ENCODE results near the gene GSN.

GSN gene

DNA sequence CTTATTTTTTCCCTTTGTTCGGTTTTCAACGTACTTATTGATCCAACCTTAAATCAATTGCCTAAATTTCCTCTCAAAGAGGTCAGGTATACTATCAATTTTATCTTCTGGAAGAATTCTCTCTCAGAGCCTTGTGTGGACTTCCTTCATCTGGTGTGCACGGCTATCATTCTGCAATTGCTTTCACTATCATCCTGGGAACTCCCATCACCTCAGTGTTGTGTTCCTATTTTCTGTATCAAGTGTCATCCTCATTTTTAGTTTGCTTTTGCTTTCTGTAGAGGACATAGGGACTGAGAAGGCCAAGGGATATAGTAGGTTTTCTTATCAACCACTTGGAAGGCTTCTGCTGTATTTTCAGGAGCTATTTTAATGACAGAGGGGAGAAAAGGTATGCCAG lies 90.8 kb downstream of the GSN start:
- DNase-seq = no peak

DNA sequence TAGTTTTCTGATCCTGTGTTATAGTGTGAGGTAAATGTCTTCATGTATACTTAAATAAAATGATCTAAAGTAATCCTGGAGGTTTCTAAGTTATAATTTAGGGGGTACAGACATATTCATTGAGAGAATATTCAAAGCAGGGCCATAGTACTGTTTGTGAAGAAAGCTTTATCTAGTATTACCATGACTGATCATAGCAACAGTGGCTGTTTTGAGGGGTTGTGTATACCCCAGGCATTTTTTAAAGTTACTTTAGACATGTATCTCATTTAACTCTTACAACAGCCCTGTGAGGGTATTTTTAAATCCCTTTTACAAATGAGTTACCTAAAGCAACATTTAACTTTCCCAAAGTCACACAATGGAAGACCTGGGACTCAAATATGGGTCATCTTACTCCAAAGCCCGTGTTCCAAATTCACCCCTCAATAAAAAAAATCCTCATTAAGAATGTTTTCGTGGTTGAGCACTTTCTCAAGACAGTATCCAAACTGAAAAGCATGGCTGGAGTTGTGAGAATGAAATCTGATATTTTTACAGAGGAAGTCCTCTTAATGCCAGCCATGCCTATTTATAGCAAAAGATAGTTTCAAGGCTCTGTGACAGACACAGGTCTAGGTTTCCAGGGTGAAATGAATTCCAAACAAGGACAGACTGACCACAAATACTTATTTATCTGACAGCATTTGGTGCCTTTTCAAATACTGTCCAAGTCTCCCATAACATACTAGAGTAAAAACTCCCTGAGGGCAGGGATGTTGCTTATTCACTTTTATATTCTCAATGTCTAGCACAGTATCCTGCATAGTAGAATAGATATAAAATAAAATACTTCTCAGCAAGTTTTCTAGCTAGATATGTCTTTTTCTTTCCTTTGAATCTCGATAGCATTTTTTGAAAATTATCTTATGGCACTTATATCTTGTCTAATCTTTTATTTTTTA lies 91.7 kb downstream of the GSN start:
- DNase-seq = no peak

DNA sequence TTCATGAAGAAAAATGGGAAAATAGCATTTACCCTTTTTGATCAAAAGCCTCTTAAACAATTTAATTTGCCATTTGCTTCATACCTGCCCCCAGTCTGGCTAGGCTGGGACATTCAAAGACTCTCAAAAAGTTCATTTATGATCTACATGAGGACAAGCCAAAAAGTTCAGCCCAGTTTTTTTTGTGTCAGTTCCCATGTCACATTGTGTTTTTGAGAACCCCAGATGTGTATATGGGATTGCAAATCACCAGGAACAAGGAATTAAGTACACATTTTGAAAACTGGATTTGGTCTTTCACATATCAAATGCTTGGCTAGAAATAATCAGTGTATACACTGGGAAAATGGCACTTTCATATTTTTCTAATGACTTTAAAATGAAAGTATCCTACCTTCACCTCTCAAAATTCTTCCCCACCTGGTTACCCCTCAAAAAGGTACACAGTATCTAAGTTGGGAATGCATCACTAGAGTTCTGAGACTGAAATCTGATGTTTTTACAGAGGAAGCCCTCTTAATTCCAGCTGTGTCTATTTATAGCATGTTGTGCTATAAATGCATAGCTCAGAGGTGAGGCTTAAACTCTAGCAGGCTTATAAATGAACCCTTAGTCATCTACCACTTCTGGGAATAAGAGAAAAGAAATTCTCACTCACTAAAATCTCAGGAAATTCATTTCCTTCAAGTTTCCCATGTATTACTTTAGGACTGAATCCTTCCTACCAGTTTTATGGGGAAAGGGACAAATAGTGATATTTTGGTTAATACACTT lies 92.8 kb downstream of the GSN start:
- DNase-seq = no peak

DNA sequence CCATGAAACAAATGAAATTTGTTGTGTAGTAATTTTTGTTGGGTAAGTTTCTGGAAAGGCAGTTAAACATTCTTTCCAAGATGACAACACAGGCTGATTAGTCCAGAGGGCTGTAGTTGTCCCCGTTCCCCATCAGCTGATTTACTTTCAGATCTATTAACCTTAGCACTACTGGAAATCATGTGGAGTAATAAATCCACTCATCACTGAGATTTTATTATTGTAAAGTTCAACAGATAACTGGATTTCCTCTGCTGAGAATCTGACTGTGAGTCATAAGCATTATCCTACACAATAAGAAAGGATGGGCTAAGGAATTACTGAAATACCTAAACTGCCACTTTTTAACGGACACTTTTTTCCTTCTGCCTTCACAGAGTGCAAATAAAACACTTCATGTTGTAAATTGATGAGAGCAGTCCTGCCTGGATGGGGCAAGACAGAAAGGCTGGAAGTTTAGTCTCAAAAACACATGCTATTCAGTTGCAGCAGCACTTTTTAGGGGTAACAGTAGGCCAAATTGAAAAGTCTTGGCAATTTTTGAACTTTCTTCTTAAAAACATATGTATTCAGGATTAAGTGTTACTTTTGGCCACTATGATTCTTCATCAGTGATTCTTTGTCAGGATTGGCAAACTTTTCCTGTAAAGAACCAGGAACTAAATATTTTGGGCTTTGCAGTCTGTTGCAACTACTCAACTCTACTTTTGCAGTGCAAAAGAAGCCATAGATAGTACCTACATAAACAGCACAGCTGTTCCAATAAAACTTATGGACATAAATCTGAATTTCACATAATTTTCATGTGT lies 95.1 kb downstream of the GSN start:
- DNase-seq = no peak

DNA sequence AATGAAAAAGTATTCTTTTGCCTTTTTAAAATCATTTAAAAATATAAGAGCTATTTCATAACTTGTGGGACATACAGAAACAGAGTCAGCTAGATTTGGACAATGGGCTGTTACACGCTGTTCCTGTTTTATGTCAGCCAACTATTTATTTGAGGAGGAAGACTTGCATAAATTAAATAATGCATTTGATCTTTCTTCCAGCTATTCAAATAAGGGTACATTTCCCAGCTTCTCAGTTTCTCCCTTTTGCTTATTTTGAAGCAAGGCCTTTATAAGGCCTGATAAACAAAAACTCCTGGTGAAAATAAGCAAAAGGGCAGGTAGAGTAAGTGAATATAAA lies 95.6 kb downstream of the GSN start:
- no peak for DNase-seq

DNA sequence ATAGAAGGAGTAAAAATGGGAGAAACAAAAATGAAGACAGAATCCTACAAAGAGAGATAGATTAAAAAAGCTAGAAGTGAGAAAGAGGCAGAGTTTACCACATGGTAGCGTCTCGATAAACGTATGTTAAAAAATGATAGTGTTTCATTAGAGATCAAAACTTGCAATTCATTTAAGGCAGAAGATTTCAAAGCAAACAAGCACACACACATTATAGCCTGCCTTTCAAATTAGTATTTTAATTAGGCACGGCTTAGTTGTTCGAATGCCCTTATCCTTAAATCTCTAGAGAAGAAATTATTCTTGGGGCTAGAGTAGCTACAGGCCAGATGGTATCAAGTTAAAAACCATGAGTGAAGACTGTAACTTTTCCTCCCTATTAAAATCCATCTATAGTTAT lies 96.1 kb downstream of the GSN start:
- no peak for DNase-seq

DNA sequence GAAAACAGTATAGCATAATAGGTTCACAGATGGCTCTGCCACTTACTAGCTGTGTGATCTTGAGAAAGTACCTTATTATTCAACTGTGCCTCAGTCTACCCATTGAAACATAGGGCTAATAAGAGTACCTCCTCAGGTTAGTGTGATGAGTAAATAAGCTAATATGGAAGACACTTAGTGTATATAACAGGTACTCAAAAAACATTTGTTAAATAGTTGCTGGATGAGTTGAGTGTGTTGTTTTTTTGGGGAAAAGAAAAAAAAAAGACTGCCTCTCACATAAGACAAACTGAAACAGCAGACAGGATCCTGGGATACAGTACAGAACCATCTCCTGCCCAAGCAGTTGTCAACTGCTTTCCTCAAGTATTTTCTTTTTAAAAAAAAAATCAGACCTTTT lies 96.9 kb downstream of the GSN start:
- no peak for DNase-seq

DNA sequence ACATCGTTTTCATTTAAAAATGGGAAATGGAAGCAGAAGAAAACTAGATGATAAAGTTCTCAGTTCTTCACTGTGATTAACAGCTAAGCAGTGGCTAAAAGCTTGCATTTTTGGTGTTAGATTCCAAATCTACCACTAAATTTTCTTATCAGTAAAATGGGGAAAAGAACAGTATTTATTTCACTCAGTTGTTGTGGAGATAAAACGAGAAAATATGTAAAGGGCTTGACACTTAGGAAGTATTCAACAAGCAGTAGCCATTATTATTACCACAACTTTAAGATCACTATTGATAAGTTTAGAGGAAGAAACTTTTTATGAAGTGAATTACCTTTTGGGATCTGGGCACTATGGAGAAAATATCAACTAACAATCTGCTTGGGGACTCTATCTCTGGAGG lies 97.6 kb downstream of the GSN start:
- no peak for DNase-seq

DNA sequence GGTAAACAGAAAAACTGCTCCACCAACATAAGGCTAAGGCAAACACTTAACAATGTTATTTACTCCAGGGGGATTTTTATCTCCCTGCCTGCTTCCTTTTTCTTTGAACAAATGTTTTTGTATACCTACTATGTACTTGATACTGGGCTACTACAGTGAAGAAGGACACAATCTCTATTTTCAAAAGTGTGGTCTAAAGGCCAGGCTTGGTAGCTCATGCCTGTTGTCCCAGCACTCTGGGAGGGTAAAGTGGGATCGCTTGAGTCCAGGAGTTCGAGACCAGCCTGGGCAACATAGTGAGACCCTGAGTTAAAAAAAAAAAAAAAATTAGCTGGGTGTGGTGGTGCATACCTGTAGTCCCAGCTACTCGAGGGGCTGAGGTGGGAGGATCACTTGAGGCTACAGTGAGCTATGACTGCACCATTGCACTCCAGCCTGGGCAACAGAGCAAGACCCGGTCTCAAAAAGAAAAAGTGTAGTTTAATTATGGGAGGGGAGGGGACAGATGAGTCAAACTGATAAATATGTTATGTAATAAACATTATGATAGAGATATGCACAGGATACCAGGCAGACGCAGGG lies 98.7 kb downstream of the GSN start:
- no peak for DNase-seq

DNA sequence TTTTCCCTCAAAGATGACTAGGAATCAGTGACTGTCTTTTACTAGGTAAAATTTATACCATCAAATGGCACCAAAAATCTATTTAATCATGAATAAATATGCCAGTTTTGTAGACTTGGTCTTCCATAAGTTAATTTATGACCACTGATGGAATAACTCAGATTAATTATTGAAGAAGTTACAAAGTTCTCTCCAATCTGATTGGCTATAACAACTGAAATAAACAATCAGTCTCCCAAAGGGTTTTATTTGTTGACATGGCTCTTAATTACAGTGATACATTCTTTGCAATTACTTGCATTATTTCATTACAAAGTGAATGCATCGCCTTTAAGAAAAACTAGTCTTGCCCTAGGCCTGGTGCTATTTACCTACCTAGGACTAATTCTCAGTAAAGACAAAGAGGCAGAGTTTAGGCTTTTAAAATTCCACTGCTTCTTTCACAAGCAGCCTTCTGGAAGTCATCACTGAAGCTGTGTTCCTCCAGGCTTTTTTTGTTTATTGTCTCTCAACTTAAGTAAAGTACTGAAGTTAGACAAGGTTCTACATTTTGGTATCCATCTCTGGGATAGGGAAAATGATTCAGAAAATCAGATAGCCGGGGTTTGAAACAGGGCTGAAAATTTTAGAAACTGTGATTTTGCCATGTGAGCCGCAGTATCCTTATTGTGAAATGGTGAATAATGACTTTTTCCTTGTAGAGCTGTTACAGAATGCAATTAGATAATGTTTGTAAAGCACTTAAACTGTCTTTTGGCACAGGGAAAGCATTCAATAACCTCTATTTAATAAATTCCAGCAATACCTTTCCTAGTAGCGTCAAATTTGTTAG lies 99.6 kb downstream of the GSN start:
- no peak for DNase-seq

DNA sequence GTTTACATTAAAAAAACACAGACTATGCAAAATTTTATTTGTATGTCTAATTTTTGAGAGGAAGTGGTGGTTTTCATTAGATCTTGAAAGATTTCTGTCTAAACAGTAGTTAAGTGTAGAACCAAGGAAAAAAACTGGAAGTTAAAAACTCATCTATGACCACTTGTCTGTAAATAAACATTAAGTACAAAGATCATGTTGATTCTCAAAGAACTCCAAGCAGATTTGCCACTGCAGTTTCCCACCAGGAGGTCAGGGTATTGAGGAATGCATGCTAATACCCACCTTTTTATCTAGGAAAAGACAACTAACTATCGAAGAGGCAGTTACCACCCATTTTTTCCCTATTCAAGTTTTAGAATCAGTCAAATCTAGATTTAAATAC lies 100.2 kb downstream of the GSN start:
- DNase-seq = no peak

DNA sequence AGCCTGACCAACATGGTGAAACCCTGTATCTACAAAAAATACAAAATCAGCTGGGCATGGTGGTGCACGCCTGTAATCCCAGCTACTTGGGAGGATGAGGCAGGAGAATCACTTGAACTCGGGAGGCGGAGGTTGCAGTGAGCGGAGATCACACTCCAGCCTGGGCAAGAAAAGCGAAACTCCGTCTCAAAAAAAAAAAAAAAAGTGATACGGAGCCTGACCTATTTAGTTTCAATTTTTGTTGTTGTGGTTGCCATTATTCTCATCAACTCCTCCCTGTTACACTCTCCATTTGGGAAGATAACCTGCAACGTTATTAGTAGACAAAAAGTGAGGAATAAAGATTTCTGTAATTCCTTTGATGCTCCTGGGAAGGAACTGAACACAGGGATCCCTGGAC lies 100.8 kb downstream of the GSN start:
- DNase-seq = no peak

DNA sequence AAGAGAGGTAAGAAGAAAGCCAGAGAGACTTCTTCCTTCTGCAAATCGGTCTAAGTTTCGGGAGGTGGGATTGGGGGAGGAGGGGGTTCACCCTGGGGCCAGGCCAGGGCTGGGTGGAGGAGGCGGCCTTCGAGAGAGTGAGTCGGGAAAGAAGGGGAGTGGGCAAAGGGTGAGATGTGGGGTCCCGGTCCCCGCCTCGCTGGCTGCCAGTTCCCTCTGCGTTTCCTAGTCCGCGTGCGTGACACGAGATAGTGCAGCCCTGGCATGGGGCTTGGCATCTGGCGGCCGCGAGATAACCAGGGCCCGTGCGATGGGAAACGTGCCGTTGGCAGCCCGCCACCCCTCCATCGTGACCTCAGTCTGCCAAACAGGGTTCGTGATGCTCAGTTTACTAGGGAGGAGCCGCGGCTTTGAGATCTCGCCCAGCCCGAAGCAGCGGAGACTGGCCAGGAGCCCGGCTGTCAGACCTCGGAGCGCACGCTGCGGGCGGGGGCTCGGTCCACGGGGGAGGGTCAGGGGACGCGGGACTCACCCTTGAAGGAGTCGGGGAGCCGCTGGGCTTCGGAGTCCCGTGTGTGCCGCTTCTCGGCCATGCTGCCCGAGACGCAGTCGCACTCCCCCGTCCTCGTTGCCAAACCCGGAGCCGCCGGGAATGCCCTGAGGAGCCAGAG lies 101.8 kb downstream of the GSN start, which contains the start of gene STOM:
Gene STOM, minus strand, starts transcription at position 656 of the 671 bp plus-strand sequence. Its CDS starts 63 bp downstream, at position 593.
- DNase-seq = no peak

DNA sequence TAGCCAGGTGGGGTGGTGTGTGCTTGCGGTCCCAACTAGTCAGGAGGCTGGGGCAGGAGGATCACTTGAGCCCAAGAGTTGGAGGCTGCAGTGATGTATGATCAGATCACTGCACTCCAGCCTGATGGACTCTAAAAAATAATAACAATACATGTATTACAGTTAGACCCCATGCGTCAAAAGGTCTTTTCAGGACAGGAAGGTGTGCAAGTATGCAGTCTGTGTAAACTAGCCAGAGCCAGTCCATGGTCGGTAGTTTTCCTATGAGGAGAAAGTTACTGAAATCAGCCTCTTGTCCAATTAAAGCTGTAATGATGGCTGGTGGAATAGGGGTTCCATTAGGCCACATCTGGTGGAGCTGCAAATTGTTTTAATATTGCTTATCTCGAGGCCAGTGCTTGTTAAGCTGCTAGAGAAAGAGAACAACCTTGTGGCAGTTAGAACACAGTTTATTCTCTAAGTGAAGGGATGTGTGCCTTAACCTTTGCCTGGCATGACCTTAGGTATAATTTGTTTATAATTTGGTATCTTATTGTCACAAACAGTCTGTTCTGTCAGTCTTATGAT lies 103.6 kb downstream of the GSN start:
- DNase-seq = no peak

DNA sequence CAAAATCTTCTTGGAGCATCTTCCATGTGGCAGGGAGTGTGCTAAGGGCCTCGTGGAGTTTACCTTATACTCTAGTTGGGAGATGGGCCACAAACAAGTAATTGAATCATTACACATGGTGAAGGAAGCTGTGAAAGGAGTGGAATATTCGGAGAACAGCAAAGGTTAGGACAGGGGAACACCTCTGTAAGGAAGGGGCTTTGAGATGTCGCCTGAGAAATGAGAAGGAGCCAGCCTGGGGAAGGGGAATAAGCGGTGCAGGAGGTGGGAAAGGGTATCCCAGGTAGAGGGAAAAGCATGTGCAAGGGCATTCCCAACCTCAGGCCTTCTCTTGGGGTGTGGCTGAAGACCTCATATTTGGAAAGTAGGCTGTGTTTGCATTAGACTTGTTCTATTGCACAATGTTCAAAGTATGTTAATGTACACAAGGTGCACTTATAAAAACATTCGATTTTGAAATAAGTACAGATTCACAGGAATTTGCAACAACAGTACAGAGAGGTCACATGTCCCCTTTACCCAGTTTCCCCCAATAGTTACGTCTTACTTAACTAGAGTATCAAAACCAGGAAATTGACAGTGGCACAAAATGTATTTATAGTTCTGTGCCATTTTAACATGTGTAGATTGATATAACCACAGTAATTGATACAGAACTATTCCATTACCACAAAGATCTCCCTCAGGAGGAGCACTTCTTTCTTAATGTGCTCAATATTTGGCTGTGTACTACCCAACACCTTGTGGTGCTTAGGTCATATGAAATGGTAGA lies 104.5 kb downstream of the GSN start:
- no peak for DNase-seq

DNA sequence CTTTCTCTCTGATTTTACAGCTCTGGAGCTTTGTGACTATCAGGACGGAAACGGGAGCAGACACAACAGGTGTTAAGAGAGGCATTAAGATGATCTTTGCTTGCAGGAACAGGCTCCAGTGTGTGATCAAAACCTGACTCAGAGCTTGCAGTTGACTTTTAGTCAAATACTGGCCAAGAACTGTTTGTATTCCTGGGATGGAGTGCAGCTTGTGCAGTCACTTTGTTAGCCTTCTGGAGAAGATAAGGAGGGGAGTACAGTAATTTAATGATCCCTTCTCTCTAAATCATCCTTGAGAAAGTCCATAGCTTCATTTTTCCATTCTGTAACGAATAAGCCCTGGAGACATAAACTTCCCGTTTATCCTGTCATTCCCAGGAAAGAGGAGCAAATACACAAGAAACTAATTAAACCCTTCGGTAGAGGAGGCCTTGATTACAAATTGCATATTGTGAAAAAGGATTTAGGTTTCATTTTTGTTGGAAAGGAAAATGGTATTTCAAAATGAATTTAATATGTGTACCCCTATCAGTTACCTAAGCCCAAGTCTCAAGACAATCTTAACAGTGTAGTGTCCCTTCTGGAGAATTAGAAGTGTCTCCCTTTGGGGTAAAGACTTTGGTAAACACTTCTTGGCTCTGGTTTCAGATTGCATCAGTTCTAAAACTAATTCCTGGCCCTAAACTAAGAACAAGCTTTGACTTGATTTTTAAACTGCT lies 105.2 kb downstream of the GSN start:
- DNase-seq = no peak

DNA sequence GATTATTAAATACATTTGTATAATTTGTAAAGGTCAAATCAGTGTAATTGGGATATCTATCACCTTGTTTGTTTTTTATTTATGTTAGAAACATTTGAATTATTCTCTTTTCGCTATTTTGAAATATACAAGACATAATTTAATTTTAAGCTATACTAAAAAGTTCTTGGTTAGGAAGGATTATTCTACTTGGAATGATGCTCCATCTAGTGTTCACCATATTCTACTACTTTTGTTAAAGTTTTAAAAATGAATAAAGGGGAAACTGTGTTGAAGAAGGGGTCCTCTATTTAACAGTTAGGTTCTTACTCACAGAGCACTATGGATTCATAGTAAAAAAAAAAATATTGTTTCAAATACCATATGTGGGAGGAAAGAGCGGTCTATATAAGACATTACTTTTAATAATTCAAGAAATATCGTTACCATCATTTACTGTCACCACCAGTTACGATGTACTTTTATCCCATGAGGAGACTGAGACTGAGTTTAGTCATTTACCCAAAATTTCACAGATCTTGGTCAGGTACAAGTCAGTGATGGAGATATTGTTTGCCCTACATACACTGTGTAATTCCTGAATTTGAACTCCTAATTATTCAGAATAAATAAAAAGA lies 108.4 kb downstream of the GSN start:
- DNase-seq = no peak

DNA sequence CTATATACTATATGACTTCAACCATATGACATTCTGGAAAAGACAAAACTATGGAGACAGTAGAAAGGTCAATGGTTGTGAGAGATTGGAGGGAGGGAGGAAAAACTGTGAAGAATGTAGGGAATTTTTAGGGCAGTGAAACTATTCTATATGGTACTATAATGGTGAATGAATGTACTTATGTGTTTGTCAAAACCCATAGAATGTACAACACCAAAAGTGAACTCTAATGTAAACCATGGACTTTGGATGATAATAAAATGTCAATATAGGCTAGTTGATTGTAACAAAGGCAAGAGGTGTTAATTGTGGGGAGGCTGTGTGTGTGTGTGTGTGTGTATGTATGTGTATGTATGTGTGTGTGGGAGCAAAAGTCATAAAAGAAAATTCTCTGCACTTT lies 112.9 kb downstream of the GSN start:
- no peak for DNase-seq

All from activated CD8-positive, alpha-beta memory T cell treated with anti-CD3 and anti-CD28 coated beads, Interleukin-2, amount 50 U/mL, for 48 hours (primary cell).